Brain pericyte (primary cell): ENCODE data around the gene FBLIM1.
A peak's percentile ranks its signal among the peaks of the same experiment; 100 is the strongest.

Experiments
- DNase-seq: peaks from one replicate; pipeline ENCODE4 v3.0.0-alpha.2; 2012; ENCODE audit warnings: low read depth, low spot score

Gene FBLIM1

GRCh38 chr1:15748690-15749398 lies 9.8 kb upstream of the FBLIM1 start:
- no peak for DNase-seq

GRCh38 chr1:15749399-15750291 lies 8.9 kb upstream of the FBLIM1 start:
- no peak for DNase-seq

- DNase-seq = no peak
Observed at GRCh38 chr1:15750924-15751323, 7.7 kb upstream of the FBLIM1 start.

- DNase-seq = no peak
Observed at GRCh38 chr1:15751717-15752116, 6.9 kb upstream of the FBLIM1 start.

- no peak for DNase-seq
Observed at GRCh38 chr1:15753776-15754175, 4.8 kb upstream of the FBLIM1 start.

- no peak for DNase-seq
Observed at GRCh38 chr1:15755021-15755645, 3.5 kb upstream of the FBLIM1 start.

GRCh38 chr1:15755646-15756040 lies 3.0 kb upstream of the FBLIM1 start:
- no peak for DNase-seq

GRCh38 chr1:15756143-15757015 lies 2.2 kb upstream of the FBLIM1 start:
- DNase-seq = no peak

- no peak for DNase-seq
Observed at GRCh38 chr1:15757016-15757543, 1.5 kb upstream of the FBLIM1 start.

- no peak for DNase-seq
Observed at GRCh38 chr1:15757575-15758342, 836 bp upstream of the FBLIM1 start.

GRCh38 chr1:15758953-15759661 lies 512 bp downstream of the FBLIM1 start:
- no peak for DNase-seq

- DNase-seq = peak; percentile 75
Observed at GRCh38 chr1:15760520-15761211, 2.1 kb downstream of the FBLIM1 start.

- no peak for DNase-seq
Observed at GRCh38 chr1:15761366-15762128, 3.0 kb downstream of the FBLIM1 start.

GRCh38 chr1:15762546-15762945 lies 4.0 kb downstream of the FBLIM1 start:
- no peak for DNase-seq

GRCh38 chr1:15764269-15764764 lies 5.7 kb downstream of the FBLIM1 start:
- no peak for DNase-seq

GRCh38 chr1:15764890-15765289 lies 6.3 kb downstream of the FBLIM1 start:
- no peak for DNase-seq

GRCh38 chr1:15765495-15766194 lies 7.0 kb downstream of the FBLIM1 start:
- no peak for DNase-seq

- DNase-seq = no peak
Observed at GRCh38 chr1:15767941-15768340, 9.3 kb downstream of the FBLIM1 start.
